Left lobe of liver (tissue), 2 donors: ENCODE measurements around the gene SIPA1L3. TPM values are rescaled to one million over a fixed set of nuclear protein-coding genes. Genes with fewer than 3 reads are reported as not detected.
"Not testable (repeated sequence)": the region's sequence is repeated elsewhere in the genome, so short reads cannot be mapped to it uniquely, and the experiment has no call there.

ENCODE experiments used
- ATAC-seq: fragments of 200-7000 bp; cut with Tn5 transposase; one replicate; pipeline ENCODE4 v1.9.1; 2020; ENCODE audit warnings: mild to moderate bottlenecking, moderate library complexity
- DNase-seq: peaks from one replicate; pipeline ENCODE4 v3.0.0-alpha.2; 2020; ENCODE audit warnings: low spot score
- total RNA-seq: library from RNA; stranded (reverse); gene quantifications from one replicate; pipeline ENCODE4 v1.2.1, GENCODE V29; 2021
- donor health status: DM: no; HTN: no; CAD: no; lungs with moderate emphysema.
- donor health status: DM: no; HTN: yes; CAD: no.

Gene SIPA1L3
- total RNA-seq, 1 donor from 2014 or later = 12.9 TPM

GRCh38 chr19:38015216-38015615 lies 108.2 kb downstream of the SIPA1L3 start:
- ATAC-seq = no peak

DNA sequence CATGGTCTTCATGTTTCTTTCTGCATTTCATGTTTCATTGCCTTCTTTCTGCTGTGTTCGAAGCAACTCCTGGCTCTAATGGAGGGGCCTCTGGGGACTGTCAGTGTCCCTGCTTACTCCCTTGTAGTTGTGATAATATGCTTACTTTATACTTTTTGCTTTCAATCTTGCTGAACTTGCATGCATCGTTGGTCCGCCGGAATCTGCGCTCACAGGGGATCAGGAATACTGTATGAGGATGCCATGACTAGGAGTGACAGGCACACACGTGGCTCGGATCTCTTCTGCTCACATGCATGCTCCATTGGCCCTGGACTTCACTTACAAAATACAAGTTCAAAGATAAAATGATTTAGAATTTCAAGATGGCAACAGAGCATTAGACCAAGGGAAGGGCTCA lies 108.8 kb downstream of the SIPA1L3 start:
- DNase-seq (no peak), ATAC-seq (no peak)

More at GRCh38 chr19:38015216-38015615, 108.2 kb downstream of the SIPA1L3 start:
- DNase-seq = no peak

DNA sequence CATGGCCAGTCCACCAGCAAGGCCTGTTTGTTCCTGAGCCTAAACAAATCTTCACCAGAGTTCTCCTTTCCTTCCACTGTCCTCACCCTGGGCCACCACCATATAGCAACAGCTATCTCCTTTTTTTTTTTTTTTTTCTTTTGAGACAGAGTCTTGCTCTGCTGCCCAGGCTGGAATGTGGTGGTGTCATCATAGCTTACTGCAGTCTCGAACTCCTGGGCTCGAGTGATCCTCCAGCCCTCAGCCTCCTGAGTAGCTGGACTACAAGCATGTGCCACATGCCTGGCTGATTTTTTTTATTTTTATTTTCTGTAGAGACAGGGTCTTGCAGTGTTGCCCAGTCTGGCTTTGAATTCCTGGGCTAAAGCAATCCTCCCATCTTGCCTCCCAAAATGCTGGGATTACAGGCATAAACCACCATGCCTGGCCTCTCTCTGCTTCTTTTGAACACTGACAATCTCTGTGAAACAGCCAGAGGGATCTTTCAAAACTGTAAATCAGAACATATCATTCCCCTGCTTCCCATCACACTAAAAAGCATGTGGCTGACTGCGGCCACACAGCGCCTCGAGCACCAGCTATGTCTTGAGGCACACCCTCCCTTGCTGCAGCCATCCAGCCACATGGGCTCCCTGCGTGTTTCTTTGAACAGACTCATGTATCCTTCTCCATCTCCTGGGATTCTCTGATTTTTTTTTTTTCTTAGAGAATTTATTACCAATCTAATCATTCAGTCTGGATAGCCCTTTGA lies 110.6 kb downstream of the SIPA1L3 start:
- ATAC-seq (no peak), DNase-seq (no peak)

- no peak for ATAC-seq
- DNase-seq = no peak
Observed at GRCh38 chr19:38018694-38019395, 111.8 kb downstream of the SIPA1L3 start.

- ATAC-seq = no peak
Observed at GRCh38 chr19:38019396-38019724, 112.4 kb downstream of the SIPA1L3 start.

DNA sequence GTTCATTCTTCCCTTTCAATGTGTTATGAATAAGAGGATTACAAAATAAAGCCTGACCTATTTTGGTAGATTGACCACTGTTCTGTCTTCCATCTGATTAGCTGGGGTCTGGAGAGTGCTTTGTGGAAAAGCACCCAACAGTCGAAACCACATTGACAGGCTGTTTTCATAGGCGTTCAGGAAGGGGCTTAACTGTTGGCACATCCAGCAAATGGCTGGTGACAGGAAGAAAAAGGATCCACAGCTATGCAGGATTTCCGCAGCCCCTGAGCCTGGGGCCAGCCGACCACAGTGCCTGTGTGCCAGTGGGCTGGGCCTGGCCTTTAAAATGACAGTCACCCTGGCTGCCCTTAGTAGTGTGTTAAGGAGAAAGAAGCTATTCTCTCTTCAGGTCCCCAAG lies 113.3 kb downstream of the SIPA1L3 start:
- DNase-seq (no peak), ATAC-seq (no peak)

More at GRCh38 chr19:38019396-38019724, 112.4 kb downstream of the SIPA1L3 start:
- DNase-seq = no peak

DNA sequence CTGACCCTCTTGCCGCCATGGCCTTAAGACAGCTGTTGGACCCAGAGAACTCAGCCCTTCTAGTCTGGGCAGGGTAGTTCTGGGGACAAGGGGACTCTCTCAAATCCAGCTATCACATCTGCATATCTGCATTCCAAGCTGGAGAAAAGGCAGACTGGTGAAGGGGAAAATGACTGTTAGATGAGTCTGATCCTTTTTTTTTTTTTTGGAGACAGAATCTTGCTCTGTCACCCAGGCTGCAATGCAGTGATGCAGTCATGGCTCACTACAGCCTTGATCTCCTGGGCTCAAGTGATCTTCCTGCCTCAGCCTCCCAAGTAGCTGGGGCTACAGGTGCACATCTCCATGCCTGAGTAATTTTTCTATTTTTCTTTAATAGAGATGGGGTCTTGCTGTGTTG lies 114.3 kb downstream of the SIPA1L3 start:
- ATAC-seq (no peak), DNase-seq (no peak)

GRCh38 chr19:38022791-38023670 lies 116.0 kb downstream of the SIPA1L3 start:
- no peak for ATAC-seq
- DNase-seq = no peak

GRCh38 chr19:38023671-38024541 lies 116.9 kb downstream of the SIPA1L3 start:
- ATAC-seq = no peak
- DNase-seq = no peak

- DNase-seq (no peak), ATAC-seq (no peak)
Observed at GRCh38 chr19:38024992-38025908, 118.2 kb downstream of the SIPA1L3 start.

- ATAC-seq = no peak
Observed at GRCh38 chr19:38025909-38026307, 118.9 kb downstream of the SIPA1L3 start.

DNA sequence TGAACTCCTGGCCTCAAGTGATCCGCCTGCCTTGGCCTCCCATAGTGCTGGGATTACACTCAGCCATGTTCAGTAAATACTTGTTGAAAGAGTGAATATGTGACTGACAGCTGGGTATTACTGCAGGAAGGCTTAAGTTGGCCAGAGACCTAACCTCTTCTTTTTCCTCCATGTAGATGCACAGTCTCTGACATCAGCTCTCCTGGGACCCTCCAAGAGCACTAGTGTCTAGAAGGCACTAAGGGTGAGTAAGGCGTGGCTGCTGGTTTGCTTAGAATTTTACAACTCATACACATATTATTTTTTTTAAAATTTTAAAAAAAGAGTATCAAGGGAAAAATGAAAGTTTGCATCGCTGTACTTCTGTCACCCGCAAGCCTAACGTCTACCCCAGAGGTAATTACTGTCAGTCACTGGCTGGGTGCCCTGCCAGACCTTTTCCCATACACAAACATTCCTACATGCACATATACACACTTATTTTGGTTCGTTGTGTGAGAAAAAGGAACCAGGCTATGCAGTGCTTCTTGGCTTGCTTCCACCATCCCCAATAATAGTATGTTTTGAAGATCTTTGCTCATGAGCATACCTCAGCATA lies 122.0 kb downstream of the SIPA1L3 start:
- ATAC-seq = no peak
- DNase-seq = no peak

More at GRCh38 chr19:38025909-38026307, 118.9 kb downstream of the SIPA1L3 start:
- DNase-seq = no peak

GRCh38 chr19:38030001-38030400 lies 123.0 kb downstream of the SIPA1L3 start:
- DNase-seq, ATAC-seq: not testable (repeated sequence)

DNA sequence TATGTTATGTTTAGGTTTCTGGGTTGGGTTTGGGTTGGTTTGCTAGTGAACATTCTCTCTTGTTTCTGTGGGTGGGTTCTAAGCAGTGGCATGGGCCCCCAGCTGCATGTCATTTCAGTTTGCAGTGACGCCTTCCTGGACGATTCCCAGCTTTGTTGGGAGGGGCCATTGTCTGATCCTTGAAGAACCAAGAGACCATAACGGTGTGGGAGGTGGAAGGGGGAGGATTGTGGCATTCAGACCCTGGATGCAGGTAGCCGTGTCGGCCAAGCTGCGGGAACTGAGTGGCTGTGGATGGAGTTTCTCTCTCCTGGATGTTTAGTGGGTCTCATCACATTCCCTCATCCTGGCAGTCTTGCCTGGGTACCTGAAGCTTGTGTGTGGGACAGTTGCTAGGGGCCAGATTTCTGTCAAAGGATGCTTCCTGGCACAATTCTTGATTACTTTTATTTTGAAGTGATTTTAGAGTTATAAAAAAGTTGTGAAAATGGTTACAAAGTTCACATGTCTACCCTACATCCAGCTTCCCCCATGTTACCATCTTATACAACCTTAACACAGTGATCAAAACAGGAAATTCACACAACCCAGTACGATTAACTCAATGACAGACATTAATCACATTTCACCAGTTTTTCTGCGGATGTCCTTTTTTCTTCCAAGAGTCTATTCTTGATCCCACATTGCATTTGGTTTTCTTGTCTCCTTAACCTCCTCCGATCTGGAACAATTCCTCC lies 123.8 kb downstream of the SIPA1L3 start:
- DNase-seq (no peak), ATAC-seq (no peak)

DNA sequence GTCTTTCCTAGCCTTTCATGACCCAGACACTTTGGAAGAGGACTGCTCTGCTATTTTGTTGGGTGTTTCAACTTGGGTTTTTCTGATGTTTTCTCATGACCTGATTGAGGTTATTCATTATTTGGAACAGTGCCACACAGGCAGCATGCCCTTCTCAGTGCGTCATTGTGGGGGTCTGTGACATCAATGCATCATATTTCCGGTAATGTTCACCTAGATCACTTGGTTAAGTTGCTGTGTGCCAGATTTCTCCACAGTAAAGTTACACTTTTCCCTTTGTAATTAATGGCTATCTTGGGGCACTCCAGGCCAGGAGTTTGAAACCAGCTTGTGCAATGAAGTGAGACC lies 124.4 kb downstream of the SIPA1L3 start:
- ATAC-seq (no peak), DNase-seq (no peak)

DNA sequence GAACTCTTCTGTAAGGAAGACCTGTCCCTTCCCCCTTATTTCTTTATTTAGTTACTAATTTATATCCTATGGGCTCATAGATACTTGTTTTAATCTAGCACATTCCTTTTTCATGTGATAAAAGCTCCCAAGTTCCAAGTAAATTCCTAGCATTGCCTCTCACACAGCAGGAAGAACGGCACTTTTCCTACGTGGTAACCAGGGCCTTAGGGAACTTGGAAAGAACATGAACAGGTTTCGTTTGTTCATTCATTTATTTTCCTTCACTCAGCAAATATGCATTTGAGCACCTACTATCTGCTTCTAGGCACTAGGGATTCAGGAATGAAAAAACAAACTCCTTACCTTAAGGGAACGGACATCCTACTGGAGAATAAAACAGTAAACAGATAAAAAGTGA lies 125.1 kb downstream of the SIPA1L3 start:
- DNase-seq (no peak), ATAC-seq (no peak)

- ATAC-seq (peak; percentile 67), DNase-seq (no peak)
Observed at GRCh38 chr19:38032951-38033350, 125.9 kb downstream of the SIPA1L3 start.
